Measurements from ENCODE around the gene NUBP2. TPM values are rescaled to one million over a fixed set of nuclear protein-coding genes. Genes with fewer than 3 reads are reported as not detected.

The NUBP2 gene
- 59.2 TPM for total RNA-seq

GRCh38 chr16:1782408-1783264, at the start of gene NUBP2, which contains the start of gene SPSB3:
TSS of gene NUBP2 (plus strand) at chr16:1782960. CDS start at chr16:1783021, 61 bp downstream.
TSS of gene SPSB3 (minus strand) at chr16:1782571. CDS start at chr16:1781483, 1,088 bp downstream.
- DNase-seq, result peak; percentile 100

- no peak for DNase-seq
Observed at GRCh38 chr16:1734123-1734522, 48.6 kb upstream of the NUBP2 start.

GRCh38 chr16:1734816-1735215, 47.9 kb upstream of the NUBP2 start:
- DNase-seq, result no peak

- DNase-seq, result no peak
Observed at GRCh38 chr16:1740234-1740633, 42.5 kb upstream of the NUBP2 start.

GRCh38 chr16:1740781-1741490, 41.8 kb upstream of the NUBP2 start:
- no peak for DNase-seq

GRCh38 chr16:1741553-1742165, 41.1 kb upstream of the NUBP2 start:
- DNase-seq, result no peak

- DNase-seq, result no peak
Observed at GRCh38 chr16:1743376-1744337, 39.1 kb upstream of the NUBP2 start.

GRCh38 chr16:1744338-1744840, 38.4 kb upstream of the NUBP2 start:
- DNase-seq, result no peak

GRCh38 chr16:1745181-1745899, 37.4 kb upstream of the NUBP2 start:
- DNase-seq, result no peak

- peak; percentile 53 for DNase-seq
Observed at GRCh38 chr16:1745900-1746692, 36.7 kb upstream of the NUBP2 start.

- no peak for DNase-seq
Observed at GRCh38 chr16:1746693-1747195, 36.0 kb upstream of the NUBP2 start.

GRCh38 chr16:1747934-1748333, 34.8 kb upstream of the NUBP2 start:
- no peak for DNase-seq

GRCh38 chr16:1749152-1750117, 33.3 kb upstream of the NUBP2 start:
- DNase-seq, result no peak

- DNase-seq, result no peak
Observed at GRCh38 chr16:1751946-1752345, 30.8 kb upstream of the NUBP2 start.

GRCh38 chr16:1752853-1753252, 29.9 kb upstream of the NUBP2 start:
- DNase-seq, result no peak

GRCh38 chr16:1754204-1754603, 28.6 kb upstream of the NUBP2 start:
- no peak for DNase-seq

GRCh38 chr16:1757714-1758461, 24.9 kb upstream of the NUBP2 start:
- DNase-seq, result no peak

GRCh38 chr16:1758923-1759322, 23.8 kb upstream of the NUBP2 start:
- DNase-seq, result no peak
